ENCODE data around the gene NOL11.
"Not testable (repeated sequence)": the region's sequence is repeated elsewhere in the genome, so short reads cannot be mapped to it uniquely, and the experiment has no call there.

Gene NOL11

DNA sequence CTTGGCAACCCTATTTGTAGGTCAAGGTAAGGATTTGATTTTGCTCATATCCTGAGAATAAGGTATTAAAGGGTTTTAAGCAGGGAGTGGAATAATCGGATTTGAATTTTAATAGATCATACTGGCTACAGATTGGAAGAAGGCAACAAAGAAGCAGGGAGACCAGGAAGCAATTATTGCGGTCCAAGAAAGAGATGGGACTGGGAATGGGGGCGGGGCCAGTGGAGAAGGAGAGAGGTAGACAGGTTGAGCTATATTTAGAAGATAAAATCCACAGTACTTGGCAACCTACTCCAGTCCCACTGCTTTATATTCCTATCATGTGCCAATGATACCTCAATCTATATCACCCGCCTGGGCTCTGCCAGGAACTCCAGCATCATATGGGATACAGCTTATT is 5.8 kb upstream of the NOL11 start:
- no peak for DNase-seq

DNA sequence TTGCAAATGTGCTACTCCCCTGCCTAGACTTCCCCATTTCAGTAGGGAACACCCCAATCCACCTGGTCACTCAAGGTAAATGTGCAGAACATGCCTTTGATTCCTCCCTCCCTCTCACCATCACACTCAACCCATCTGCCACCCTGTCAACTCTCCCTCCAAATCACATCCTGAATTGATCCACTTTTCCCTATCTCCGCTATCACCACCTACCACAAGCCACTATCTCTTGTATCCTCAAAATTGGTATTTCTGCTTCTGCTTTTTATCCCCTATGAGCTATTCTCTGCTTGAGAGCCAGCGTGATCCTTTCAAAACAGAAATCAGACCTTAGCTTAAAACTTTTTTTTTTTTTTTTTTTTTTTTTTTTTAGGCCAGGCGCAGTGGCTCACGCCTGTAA is 5.4 kb upstream of the NOL11 start:
- DNase-seq: no peak

DNA sequence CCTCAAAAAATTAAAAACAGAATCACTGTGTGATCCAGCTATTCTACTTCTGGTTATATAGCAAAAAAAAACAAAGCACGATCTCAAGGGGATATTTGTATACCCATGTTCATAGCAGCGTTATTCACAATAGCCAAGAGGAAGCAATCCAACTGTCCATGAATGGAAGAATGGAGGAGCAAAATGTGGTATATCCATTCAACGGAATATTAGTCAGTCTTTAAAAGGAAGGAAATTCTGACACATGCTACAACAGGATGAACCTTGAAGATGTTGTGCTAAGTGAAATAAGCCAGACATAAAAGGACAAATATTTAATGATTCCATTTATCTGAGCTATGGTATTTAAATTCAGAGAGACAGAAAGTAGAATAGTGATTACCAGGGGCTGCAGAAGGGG is 4.6 kb upstream of the NOL11 start:
- no peak for DNase-seq

DNA sequence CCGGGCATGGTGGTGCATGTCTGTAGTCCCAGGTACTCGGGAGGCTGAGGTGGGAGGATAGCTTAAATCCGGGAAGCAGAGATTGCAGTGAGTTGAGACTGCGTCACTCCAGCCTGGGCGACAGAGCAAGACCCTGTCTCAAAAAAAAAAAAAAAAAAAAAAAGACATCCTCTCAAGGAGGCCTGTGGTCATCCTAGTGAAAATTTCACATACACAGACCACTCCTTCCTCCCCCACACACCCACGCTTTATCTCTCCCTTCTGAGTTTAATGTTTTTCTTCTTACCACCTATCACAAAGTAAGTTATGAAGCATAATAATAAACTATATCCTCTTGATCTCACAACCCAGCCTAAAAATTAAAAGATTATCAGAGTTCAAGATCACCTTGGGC is 1.3 kb upstream of the NOL11 start:
- no peak for DNase-seq

DNA sequence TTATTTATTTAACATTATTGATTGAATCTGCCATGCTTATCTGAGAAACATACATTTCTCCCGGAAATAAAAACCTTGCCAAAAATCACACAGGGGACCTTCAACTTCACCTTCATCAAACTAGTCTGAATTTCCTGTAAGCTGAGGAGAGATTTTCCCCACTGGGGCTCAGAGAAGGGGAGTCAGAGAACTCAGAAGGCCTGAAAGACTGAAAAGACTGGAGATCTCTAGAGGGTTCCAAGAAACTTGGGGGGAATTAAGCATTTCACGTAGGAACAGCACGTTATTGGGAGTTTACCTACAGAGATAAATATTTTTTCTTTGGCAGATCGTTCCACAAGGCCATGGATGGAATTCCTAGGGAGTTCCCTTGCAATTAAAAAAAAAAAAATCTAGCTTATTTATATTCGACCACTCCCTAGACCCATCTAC is 528 bp upstream of the NOL11 start:
- no peak for DNase-seq

- DNase-seq: peak; percentile 54
These were observed 697 bp downstream of the NOL11 start for GRCh38 chr17:67718325-67718941.

- no peak for DNase-seq
These were observed 7.6 kb downstream of the NOL11 start for GRCh38 chr17:67725373-67725791.

- DNase-seq: no peak
These were observed 8.1 kb downstream of the NOL11 start for GRCh38 chr17:67725807-67726206.

- not testable (repeated sequence) for DNase-seq
These were observed 9.7 kb downstream of the NOL11 start for GRCh38 chr17:67727152-67728039.

GRCh38 chr17:67729903-67730302 is 12.2 kb downstream of the NOL11 start:
- DNase-seq: no peak

DNA sequence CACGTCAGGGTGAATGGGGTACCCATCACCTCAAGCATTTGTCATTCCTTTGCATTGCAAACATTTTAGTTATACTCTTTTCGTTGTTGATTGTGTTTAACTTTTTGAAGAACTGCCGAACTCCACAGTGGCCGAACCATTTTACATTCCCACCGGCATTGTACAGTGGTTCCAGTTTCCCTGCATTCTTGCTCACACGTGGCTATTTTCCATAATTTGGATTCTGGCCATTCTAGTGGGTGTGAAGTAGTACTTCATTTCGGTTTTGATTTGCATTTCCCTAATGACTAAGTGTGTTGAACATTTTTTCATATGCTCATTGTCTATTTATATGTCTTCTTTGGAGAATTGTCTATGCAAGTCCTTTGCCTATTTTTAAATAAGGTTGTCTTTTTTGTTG is 13.0 kb downstream of the NOL11 start:
- no peak for DNase-seq

DNA sequence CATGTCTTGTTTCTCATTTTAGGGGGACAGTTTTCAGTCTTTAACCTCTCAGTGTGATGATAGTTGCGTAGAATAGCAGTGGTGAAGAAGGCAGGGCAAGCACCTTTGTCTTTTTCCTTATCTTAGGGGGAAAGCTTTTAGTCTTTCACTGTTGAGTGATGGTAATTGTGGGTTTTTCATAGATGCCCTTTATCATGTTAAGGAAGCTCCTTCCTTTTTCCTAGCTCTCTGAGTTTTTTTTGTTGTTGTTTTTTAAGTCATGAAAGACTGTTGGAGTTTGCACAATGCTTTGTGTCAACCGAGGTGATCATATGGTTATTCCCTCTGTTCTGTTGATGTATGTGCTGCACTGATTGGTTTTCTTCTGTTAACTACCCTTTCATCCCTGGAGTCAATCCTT is 15.7 kb downstream of the NOL11 start:
- DNase-seq: no peak

DNA sequence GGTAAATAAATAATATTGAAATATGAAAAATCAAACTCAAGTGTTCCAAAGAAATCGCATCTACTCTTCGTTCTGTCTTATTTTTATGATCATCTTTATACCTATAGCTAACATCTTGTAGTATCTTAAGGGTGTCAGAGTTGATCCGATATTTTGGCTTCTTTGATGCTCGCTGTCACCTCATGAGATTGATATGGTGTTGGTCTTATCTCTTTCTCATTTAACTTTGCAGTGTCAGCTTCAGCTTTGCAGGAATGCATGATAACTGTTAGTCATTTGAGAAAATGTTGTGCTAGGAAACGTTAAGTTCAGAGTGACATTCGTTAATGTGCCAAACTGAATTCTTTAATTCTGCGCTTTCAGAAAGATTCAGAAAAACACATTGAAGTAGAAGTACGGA is 19.4 kb downstream of the NOL11 start:
- DNase-seq: no peak

- no peak for DNase-seq
These were observed 24.3 kb downstream of the NOL11 start for GRCh38 chr17:67742025-67742424.

- no peak for DNase-seq
These were observed 29.2 kb downstream of the NOL11 start for GRCh38 chr17:67746704-67747571.

DNA sequence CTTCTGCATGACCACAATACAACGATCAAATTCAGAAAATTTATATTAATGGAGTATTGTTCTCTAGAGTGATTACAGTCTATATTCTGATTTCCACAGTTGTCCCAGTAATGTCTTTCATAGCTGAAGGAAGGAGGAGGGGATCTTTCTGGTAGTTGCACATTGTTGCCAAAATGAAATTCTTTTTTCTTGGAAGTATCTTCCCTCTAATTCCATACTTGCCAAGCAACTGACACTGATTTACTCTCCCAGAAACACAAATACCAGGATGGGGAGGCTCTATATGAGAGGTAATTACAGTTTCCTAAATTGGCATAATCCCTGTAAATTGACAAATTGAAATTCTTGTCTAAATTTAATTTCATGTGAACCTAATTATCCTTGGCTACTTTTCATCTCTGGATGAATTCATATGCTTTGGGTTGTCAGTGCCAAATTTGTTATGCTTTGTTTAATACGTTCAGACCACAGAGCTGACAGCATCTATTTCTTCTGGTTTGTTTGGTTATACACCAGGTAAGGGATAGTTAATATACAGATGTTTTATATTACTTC is 30.0 kb downstream of the NOL11 start:
- no peak for DNase-seq

DNA sequence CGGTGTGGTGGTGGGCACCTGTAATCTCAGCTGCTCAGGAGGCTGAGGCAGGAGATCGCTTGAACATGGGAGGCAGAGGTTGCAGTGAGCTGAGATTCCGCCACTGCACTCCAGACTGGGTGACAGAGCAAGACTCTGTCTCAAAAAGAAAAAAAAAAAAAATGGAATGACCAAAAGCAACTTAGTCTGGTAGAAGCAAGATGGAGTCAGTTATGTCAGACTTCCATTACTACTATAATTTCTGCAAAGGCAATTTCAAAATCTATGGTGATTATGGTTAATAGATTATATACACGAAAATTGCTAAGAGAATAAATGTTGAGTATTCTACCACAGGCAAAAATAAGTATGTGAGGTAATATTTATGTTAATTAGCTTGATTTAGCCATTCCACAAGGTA is 32.3 kb downstream of the NOL11 start:
- DNase-seq: no peak

- DNase-seq: no peak
These were observed 33.7 kb downstream of the NOL11 start for GRCh38 chr17:67751101-67752074.

DNA sequence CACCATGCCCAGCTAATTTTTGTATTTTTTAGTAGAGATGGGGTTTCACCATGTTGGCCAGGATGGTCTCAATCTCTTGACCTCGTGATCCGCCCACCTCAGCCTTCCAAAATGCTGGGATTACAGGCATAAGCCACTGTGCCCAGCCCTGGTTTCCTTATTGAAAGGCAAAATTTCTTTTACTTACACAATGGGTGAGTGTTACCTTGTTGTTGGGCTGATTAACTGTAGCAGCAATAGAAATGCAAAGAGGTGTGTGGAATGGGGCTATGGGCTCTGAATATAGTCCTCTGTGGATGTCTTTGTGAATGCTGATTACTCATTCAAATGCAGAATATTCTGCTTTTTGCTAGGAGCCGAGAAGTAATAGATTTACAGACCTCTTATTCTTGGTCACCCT is 34.4 kb downstream of the NOL11 start:
- DNase-seq: not testable (repeated sequence)

DNA sequence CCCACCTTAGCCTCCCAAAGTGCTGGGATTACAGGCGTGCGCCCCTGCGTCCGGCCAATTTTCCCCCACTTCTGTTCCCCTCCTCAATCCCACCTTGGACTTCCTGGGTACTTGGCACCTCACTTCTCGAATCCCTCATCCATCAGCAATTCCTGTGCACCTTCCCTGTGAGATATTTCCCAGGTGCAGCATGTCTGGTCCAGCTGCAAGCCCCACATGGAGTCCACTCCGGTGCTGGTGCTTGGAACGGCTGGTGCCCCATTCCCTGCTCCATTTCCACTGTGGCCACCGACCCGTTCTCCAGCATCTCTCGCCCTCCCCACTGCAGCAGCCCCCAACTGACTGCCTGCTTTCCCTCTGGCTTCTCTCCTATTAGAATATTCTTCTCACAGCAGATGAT is 35.3 kb downstream of the NOL11 start:
- no peak for DNase-seq

DNA sequence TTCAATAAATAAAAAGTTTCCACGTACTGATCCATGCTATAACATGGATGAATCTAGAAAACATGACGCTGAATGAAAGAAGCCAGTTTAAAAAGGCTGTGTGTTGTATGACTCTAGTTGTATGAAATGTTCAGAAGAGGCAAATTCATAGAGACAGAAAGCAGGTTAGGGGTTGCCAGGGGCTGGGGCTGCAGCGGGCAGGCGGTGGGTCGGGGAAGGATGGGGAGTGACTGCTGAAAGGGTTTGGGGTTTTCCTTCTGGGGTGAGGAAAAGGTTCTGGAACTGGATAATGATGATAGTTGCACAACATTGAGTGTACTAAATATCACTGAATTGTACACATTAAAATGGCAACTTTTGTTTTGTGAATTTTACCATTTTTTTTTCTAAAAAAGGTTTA is 36.3 kb downstream of the NOL11 start:
- DNase-seq: no peak

DNA sequence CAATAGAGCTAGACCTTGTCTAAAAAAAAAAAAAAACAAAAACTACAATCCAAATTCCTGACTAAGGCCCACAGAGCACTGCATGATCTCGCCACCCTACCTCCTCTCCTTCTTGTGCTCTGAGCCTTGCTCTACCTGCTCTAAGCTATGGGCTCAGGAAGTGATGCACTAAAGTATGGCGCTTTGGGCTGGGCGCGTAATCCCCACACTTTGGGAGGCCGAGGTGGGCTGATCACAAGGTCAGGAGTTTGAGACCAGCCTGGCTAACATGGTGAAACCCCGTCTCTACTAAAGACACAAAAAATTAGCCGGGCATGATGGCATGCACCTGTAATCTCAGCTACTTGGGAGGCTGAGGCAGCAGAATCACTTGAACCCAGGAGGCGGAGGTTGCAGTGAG is 37.0 kb downstream of the NOL11 start:
- DNase-seq: not testable (repeated sequence)
